Activated T-cell treated with anti-CD3 and anti-CD28 coated beads for 1 hour (primary cell): ENCODE data around the gene ATRN.
"Not testable (repeated sequence)": the region's sequence is repeated elsewhere in the genome, so short reads cannot be mapped to it uniquely, and the experiment has no call there.

ENCODE experiments used
- DNase-seq: peaks from one replicate; pipeline ENCODE4 v3.0.0-alpha.2; 2020; ENCODE audit warnings: low read depth

The ATRN gene

DNA sequence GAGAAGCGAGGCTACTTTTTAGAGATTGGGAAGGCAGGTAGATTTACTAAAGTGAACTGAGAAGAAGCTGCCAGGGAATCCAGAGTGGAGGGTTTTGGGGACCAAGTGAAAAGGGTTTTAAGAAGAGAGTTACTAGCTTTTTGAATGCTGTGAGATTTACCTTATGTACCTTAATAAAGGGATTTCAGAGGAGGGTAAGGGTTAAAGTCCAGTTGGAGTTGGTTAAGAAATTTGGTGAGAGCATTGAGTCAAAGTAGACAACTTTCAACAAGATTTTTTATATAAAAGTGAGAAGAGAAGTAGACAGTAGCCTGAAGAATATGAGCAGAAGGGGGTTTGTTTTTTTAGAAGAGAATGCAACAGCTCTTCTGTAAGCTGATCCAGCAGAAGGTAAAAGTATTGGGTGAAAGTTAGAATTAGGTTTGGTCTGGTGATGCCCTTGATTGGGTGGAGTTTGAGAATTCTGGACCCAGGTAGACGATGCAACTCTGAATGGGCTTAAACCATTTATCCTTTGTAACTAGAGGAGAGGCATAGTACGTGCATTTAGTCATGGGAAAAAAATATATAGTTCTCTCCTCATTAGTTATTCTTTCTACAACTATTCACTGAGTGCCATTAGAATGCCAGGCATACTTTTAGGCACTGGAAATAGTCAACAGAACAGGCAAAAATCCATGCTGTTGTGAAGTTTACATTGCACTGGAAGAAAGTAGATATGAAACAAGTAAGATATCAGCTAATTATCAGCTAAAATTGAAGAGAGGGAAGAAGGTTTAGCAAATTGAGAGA, 44.8 kb downstream of the ATRN start:
- DNase-seq, result no peak

DNA sequence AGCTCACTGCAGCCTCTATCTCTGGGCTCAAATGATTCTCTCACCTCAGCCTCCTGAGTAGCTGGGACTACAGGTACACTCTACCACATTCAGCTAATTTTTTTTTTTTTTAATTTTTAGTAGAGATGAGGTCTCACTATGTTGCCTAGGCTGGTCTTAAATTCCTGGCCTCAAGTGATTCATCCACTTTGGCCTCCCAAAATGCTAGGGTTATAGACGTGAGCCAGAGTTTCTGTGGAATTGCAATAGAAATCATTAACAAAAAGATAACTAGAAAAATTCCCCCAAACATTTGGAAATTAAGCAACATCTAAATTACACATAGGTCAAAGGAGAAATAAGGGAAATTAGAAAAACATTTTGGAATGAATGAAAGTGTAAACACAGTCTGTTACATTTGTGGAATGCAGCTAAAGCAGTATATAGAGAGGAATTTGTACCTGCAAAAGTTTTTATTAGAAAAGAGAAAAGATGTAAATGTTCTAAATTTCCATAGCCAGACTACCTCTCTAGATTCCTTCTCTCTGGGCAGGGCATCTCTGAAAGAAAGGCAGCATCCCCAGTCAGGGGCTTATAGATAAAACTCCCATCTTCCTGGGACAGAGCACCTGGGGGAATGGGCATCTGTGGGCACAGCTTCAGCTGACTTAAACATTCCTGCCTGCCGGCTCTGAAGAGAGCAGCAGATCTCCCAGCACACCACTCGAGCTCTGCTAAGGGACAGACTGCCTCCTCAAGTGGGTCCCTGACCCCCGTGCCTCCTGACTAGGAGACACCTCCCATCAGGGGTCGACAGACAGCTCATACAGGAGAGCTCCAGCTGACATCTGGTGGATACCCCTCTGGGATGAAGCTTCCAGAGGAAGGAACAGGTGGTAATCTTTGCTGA, 51.3 kb downstream of the ATRN start:
- DNase-seq, result no peak

DNA sequence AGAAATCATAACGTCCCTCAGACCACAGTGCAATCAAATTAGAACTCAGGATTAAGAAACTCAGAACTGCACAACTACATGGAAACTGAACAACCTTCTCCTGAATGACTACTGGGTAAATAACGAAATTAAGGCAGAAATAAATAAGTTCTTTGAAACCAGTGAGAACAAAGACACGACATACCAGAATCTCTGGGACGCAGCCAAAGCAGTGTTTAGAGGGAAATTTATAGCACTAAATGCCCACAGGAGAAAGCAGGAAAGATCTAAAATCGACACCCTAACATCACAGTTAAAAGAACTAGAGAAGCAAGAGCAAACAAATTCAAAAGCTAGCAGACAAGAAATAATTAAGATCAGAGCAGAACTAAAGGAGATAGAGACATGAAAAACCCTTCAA, 53.9 kb downstream of the ATRN start:
- DNase-seq, result not testable (repeated sequence)

GRCh38 chr20:3532089-3532615, 61.3 kb downstream of the ATRN start:
- no peak for DNase-seq

DNA sequence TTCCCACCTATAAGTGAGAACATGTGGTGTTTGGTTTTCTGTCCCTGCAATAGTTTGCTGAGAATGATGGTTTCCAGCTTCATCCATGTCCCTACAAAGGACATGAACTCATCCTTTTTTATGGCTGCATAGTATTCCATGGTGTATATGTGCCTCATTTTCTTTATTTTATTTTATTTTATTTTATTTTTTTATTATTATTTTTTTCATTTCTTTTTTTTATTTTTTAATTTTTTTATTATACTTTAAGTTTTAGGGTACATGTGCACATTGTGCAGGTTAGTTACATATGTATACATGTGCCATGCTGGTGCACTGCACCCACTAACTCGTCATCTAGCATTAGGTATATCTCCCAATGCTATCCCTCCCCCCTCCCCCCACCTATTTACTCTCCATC, 66.9 kb downstream of the ATRN start:
- DNase-seq, result not testable (repeated sequence)

DNA sequence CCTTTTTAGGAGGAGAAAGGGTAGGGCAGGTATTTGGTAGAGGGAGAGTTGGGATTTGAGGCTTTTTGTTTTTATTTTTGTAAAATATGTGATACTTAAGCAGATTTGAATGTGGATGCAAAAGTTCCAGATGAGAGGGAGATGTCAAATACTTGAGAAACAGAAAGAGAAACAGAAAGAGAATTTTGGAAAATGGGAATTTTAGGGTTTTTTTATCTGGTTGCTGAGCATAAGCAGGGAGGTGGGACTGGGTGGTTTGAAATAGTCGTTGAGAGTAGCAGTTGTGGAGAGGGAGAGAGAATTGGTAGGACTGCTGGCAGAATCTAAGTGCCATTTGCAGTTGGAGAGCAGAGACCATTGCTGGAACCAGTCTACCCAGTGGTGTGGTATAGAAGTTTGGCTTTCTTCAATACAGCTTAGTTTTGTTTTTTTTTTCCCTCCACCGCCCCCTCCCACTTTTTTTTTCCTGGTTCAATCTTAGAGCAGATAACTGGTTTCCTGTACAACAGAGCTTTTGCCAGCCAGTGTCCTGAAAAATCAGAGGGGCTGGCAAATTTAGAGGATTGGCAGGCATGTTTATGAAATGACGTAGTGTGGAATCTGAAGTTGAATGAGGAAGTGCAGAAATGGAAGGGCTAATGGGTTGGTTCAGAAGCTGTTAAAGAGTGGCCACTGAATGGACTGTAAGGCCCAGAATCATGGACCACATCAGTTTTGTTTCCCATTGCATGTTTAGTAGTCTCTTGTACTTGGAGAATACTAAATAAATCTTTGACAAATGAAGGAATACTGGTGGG, 68.7 kb downstream of the ATRN start:
- DNase-seq, result no peak

- DNase-seq, result no peak
These were observed 71.3 kb downstream of the ATRN start for GRCh38 chr20:3541887-3542721.

GRCh38 chr20:3543901-3544507, 73.2 kb downstream of the ATRN start:
- DNase-seq, result no peak

- DNase-seq, result no peak
These were observed 74.6 kb downstream of the ATRN start for GRCh38 chr20:3545401-3545925.

DNA sequence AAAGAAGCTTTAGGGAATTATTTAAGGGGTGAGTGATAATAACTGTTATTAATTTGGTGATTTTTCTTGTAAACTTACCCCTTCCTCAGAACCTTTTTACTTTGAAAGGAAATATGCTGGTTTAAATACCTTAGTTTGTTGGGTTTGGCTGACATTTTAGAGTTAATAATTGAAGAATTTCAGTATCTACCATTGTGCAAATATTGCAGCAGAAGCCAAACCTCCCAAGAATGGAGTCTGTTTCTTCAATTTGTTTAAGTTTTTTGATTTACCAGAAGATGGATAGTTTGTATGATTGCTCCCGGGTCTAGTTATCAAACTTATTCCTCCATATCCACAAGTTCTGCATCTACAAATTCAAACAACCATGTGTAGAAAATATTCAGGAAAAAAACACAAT, 77.1 kb downstream of the ATRN start:
- DNase-seq, result no peak

- DNase-seq, result no peak
These were observed 80.0 kb downstream of the ATRN start for GRCh38 chr20:3550837-3551236.

DNA sequence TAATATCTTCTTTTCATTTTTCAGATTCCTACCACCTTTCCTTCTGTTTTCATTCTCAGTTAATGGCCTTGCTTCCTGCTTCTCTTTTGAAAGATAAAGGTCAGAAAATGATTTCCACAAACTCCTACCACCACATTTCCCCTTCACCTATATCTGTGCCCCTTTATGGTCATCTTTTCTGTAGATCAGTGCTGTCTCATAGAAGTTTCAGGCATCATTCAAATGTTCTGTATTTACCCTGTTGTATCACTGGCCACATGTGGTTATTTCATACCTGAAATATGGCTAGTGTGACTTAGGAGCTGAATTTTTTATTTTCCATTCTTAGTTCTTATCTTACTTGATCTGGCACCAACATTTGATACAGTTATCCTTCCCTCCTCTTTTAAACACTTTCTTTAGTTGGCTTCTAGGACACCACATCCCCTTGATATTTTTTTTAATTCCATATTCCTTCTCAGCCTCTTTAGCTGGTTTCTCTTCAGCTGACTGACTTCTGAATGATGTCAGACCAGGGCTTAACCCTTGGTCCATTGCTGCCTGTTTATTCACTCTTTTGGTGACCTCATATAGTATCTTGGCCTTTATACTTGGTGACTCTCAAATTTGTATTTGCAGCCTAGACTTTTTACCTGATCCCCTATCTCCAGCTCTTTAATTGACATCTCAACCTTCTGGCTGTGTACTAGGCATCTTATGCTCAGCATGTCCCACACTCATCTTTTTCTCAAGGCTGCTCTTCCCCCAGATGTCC, 81.0 kb downstream of the ATRN start:
- DNase-seq, result no peak

DNA sequence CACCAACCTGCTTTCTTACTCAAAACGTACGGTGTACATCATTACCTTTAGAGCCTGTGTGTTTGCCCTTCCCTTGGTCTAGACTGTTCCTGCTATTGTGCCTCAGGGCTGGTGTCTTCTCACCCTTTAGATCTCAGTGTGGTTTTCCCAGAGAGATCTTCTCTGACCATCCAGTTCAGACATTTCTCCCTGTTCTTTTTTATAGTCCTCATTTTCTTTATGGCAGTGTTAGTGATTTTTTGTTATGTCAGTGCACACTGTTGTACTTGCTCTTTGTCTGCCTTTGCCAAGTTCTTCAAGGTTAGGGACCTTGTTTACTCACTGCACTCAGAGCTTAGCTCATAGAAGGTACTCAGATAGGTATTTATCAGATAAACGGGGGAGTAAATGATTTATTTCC, 82.8 kb downstream of the ATRN start:
- DNase-seq, result no peak

GRCh38 chr20:3557237-3557785, 86.5 kb downstream of the ATRN start:
- DNase-seq, result no peak

- DNase-seq, result no peak
These were observed 88.4 kb downstream of the ATRN start for GRCh38 chr20:3559231-3559630.

DNA sequence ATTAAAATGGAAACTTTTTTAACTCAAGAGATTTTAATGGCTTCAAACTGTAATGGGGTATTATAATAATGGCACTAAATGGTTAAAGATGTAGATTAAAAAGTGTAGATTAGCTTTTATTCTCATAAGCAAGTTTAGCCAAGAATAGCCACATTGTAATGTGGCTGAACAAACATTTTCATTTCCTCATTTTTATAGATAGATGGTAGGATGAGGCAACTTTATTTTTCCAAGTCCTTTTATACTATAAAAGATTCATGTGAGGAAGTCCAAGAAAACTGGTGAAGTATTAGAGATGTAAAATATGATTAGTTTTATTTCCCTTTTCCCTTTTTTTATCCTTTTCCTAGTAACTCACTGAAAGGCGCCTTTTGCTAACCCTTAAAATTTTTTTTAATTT, 88.8 kb downstream of the ATRN start:
- DNase-seq, result no peak

- DNase-seq, result no peak
These were observed 89.3 kb downstream of the ATRN start for GRCh38 chr20:3560162-3560561.

GRCh38 chr20:3560578-3560977, 89.8 kb downstream of the ATRN start:
- DNase-seq, result no peak

DNA sequence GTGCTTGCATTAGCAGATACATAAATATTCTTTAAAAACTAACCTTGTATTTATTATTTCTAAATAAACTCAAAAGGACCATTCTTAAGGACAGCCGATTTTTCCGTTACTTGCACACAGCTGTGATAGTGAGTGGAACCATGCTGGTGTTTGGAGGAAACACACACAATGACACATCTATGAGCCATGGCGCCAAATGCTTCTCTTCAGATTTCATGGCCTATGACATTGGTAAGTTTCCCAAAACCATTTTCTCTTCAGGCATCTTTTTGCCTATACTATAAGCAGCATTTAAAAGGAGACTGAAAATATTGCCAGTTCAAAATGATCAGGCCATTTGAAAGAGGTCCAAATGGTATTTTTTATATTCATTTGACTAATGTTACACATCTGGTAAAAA, 92.3 kb downstream of the ATRN start:
- DNase-seq, result no peak
